GM06990 (cell line): ENCODE measurements around the gene RELN.

Experiments used
- DNase-seq: peaks from one replicate; pipeline ENCODE4 v3.0.0-alpha.2; 2011; ENCODE audit not compliant: insufficient read length; ENCODE audit errors: extremely low read depth
- H3K27me3 ChIP-seq: replicated peaks from 2 replicates; pipeline ENCODE4 v1.6.0; 2011; ENCODE audit warnings: low read length; ENCODE audit not compliant: control insufficient read depth, insufficient read depth
- H3K36me3 ChIP-seq: 2 replicates; pipeline ENCODE4 v1.5.1; 2011; ENCODE audit warnings: low read length; ENCODE audit not compliant: control insufficient read depth, insufficient read depth
- H3K4me3 ChIP-seq: replicated peaks from 2 replicates; pipeline ENCODE4 v1.5.1; 2011; ENCODE audit warnings: low read depth, mild to moderate bottlenecking, control low read depth, low read length
- CTCF ChIP-seq: IDR thresholded peaks from 2 replicates; pipeline ENCODE4 v1.5.1; 2011; ENCODE audit warnings: low read length, control low read depth, mild to moderate bottlenecking, inconsistent platforms; ENCODE audit not compliant: insufficient read depth, poor library complexity, severe bottlenecking

Gene RELN

GRCh38 chr7:103941976-103942375 is 47.5 kb downstream of the RELN start:
- no peak for DNase-seq
- no peaks in the 10 kb centered on the region for H3K27me3 ChIP-seq
- H3K36me3 ChIP-seq, result no peaks in the 10 kb centered on the region
- TF ChIP-seq CTCF, result no peak
- no peak overlapping the region for H3K4me3 ChIP-seq

- DNase-seq, result no peak
- Histone ChIP-seq H3K36me3 (no peaks in the 10 kb centered on the region), H3K27me3 (no peaks in the 10 kb centered on the region), H3K4me3 (no peak overlapping the region)
- no peak for TF ChIP-seq CTCF
Measured at GRCh38 chr7:103940382-103941268, 48.8 kb downstream of the RELN start.

- Histone ChIP-seq H3K4me3 (no peak overlapping the region), H3K36me3 (no peaks in the 10 kb centered on the region), H3K27me3 (no peaks in the 10 kb centered on the region)
- no peak for TF ChIP-seq CTCF
- no peak for DNase-seq
Measured at GRCh38 chr7:103937680-103938079, 51.8 kb downstream of the RELN start.

- Histone ChIP-seq H3K36me3 (no peaks in the 10 kb centered on the region), H3K4me3 (no peak overlapping the region), H3K27me3 (no peaks in the 10 kb centered on the region)
- no peak for DNase-seq
- no peak for TF ChIP-seq CTCF
Measured at GRCh38 chr7:103936558-103936957, 52.9 kb downstream of the RELN start.

- H3K4me3 ChIP-seq, result no peak overlapping the region
- TF ChIP-seq CTCF, result no peak
- DNase-seq, result no peak
- H3K36me3 ChIP-seq, result no peaks in the 10 kb centered on the region
- H3K27me3 ChIP-seq, result no peaks in the 10 kb centered on the region
Measured at GRCh38 chr7:103934508-103934907, 55.0 kb downstream of the RELN start.
